AG09319 (cell line): ENCODE measurements around the gene GPR137C.
A peak's percentile ranks its signal among the peaks of the same experiment; 100 is the strongest.

Experiments used
- DNase-seq: peaks from one replicate; pipeline ENCODE4 v3.0.0-alpha.2; 2010; ENCODE audit warnings: low read depth; ENCODE audit errors: extremely low read depth
- TF ChIP-seq, protein P1 (sequence below): IDR thresholded peaks from 2 replicates; pipeline ENCODE4 v1.5.1; 2011; ENCODE audit warnings: low read depth, mild to moderate bottlenecking, inconsistent platforms, low read length, moderate library complexity

Gene GPR137C

DNA sequence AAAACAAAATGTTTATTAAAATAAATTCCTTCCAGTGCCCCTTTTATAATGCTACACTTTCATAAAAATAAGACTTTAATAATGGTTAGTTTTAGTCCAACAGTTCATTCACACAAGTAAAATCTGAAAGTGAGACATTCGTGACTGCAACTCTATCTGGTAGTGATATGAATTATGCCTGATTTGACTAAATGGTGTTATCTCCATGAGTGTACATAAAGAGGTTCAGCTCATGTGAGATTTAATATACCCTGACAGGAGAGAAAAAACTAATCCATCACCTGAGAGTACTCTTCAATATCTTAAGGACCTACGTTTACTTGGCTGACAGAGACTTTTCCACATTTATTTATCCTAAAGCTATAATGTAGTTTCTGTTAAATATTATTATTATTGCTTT, 108.7 kb downstream of the GPR137C start:
- no peak for DNase-seq
- TF ChIP-seq, protein P1, sequence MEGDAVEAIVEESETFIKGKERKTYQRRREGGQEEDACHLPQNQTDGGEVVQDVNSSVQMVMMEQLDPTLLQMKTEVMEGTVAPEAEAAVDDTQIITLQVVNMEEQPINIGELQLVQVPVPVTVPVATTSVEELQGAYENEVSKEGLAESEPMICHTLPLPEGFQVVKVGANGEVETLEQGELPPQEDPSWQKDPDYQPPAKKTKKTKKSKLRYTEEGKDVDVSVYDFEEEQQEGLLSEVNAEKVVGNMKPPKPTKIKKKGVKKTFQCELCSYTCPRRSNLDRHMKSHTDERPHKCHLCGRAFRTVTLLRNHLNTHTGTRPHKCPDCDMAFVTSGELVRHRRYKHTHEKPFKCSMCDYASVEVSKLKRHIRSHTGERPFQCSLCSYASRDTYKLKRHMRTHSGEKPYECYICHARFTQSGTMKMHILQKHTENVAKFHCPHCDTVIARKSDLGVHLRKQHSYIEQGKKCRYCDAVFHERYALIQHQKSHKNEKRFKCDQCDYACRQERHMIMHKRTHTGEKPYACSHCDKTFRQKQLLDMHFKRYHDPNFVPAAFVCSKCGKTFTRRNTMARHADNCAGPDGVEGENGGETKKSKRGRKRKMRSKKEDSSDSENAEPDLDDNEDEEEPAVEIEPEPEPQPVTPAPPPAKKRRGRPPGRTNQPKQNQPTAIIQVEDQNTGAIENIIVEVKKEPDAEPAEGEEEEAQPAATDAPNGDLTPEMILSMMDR: no peak

DNA sequence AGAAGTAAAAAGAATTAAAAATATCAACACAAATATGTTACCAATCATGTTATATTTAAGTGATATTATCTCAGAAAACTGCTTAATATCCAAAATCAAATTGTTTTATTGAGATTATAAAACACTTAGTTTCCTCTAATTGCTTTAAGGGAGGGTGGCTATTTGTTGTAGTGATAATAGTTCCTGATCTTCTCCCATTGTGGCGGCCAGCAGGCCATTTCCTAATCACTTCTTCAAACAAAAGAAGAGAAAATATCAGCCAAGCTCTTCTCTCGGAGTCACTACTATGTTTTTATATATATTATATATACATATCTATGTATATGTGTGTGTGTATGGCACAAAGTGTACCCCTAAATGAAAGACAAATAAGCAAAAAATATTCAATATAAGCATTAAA, 111.2 kb downstream of the GPR137C start:
- DNase-seq: no peak
- TF ChIP-seq, protein P1: no peak

GRCh38 chr14:52678591-52678990, 126.0 kb downstream of the GPR137C start:
- DNase-seq: no peak
- TF ChIP-seq, protein P1: peak; percentile 10

GRCh38 chr14:52683985-52684520, 131.4 kb downstream of the GPR137C start:
- TF ChIP-seq, protein P1: no peak
- DNase-seq: no peak

DNA sequence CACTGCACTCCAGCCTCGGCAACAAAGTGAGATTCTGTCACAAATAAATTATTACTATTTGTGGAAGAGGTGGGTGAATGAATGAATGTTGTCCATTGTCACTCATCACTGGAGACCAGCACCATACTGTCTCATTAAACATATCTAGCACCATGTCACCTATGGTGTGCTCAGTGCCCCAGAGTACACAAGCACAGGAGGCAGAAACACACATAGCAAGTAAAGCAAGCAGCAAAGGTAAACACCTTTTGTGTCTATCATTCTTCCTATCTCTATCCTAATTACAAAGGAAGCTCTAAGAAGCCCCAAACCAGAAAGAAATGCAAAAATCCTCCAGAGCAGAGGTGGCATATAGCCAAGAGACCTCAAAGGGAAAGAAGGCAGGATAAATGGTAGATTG, 133.5 kb downstream of the GPR137C start:
- no peak for DNase-seq
- TF ChIP-seq, protein P1: no peak
